ENCODE results near the gene ABHD8.
"Not testable (repeated sequence)": the region's sequence is repeated elsewhere in the genome, so short reads cannot be mapped to it uniquely, and the experiment has no call there.

ABHD8 gene

GRCh38 chr19:17281391-17282304 is 21.6 kb downstream of the ABHD8 start, which contains the start of gene ANKLE1:
Gene ANKLE1 (plus strand): TSS chr19:17281901. CDS start chr19:17281921, 20 bp downstream.
- no peaks in the 10 kb centered on the region for H3K9me3 ChIP-seq (ENCODE audit: control insufficient read depth, low read length)
- no peak within 1 kb of the TSS for H3K4me3 ChIP-seq (ENCODE audit: low read length)
- H3K9ac ChIP-seq (ENCODE audit: low read length), result peak within 1 kb of the TSS; percentile 50
- peaks cover 14% of the 10 kb centered on the region for H3K27me3 ChIP-seq (ENCODE audit: control insufficient read depth, insufficient read depth, low read length)
- H3K36me3 ChIP-seq (ENCODE audit: control insufficient read depth, insufficient read depth, low read length), result peaks cover 5% of the 10 kb centered on the region
- H3K4me1 ChIP-seq (ENCODE audit: control insufficient read depth, insufficient read depth, low read length), result peaks cover 14% of the 10 kb centered on the region

GRCh38 chr19:17279436-17279835 is 23.8 kb downstream of the ABHD8 start:
- Histone ChIP-seq H3K27me3 (ENCODE audit: control insufficient read depth, insufficient read depth, low read length) (peaks cover 14% of the 10 kb centered on the region), H3K9me3 (ENCODE audit: control insufficient read depth, low read length) (no peaks in the 10 kb centered on the region), H3K4me1 (ENCODE audit: control insufficient read depth, insufficient read depth, low read length) (peaks cover 14% of the 10 kb centered on the region), H3K9ac (ENCODE audit: low read length) (no peak overlapping the region), H3K36me3 (ENCODE audit: control insufficient read depth, insufficient read depth, low read length) (peaks cover 11% of the 10 kb centered on the region), H3K4me3 (ENCODE audit: low read length) (no peak overlapping the region)

GRCh38 chr19:17275441-17276175 is 27.6 kb downstream of the ABHD8 start:
- Histone ChIP-seq H3K4me1 (ENCODE audit: control insufficient read depth, insufficient read depth, low read length) (no peaks in the 10 kb centered on the region), H3K9me3 (ENCODE audit: control insufficient read depth, low read length) (no peaks in the 10 kb centered on the region), H3K9ac (ENCODE audit: low read length) (no peak overlapping the region), H3K4me3 (ENCODE audit: low read length) (no peak overlapping the region), H3K27me3 (ENCODE audit: control insufficient read depth, insufficient read depth, low read length) (no peaks in the 10 kb centered on the region), H3K36me3 (ENCODE audit: control insufficient read depth, insufficient read depth, low read length) (peaks cover 23% of the 10 kb centered on the region)

GRCh38 chr19:17274892-17275291 is 28.3 kb downstream of the ABHD8 start:
- H3K9ac ChIP-seq (ENCODE audit: low read length); H3K27me3 ChIP-seq (ENCODE audit: control insufficient read depth, insufficient read depth, low read length); H3K4me3 ChIP-seq (ENCODE audit: low read length); H3K9me3 ChIP-seq (ENCODE audit: control insufficient read depth, low read length); H3K4me1 ChIP-seq (ENCODE audit: control insufficient read depth, insufficient read depth, low read length): not testable (repeated sequence)
- H3K36me3 ChIP-seq (ENCODE audit: control insufficient read depth, insufficient read depth, low read length), result peaks cover 23% of the 10 kb centered on the region

- Histone ChIP-seq H3K4me1 (ENCODE audit: control insufficient read depth, insufficient read depth, low read length) (no peaks in the 10 kb centered on the region), H3K9ac (ENCODE audit: low read length) (no peak overlapping the region), H3K4me3 (ENCODE audit: low read length) (no peak overlapping the region), H3K27me3 (ENCODE audit: control insufficient read depth, insufficient read depth, low read length) (no peaks in the 10 kb centered on the region), H3K36me3 (ENCODE audit: control insufficient read depth, insufficient read depth, low read length) (peaks cover 5% of the 10 kb centered on the region), H3K9me3 (ENCODE audit: control insufficient read depth, low read length) (no peaks in the 10 kb centered on the region)
Measured at GRCh38 chr19:17268754-17269153, 34.5 kb downstream of the ABHD8 start.

GRCh38 chr19:17266975-17267788 is 36.0 kb downstream of the ABHD8 start, which contains the start of gene BABAM1:
Gene BABAM1 (plus strand): TSS chr19:17267443. CDS start chr19:17268807, 1,364 bp downstream.
- Histone ChIP-seq H3K27me3 (ENCODE audit: control insufficient read depth, insufficient read depth, low read length) (no peaks in the 10 kb centered on the region), H3K4me1 (ENCODE audit: control insufficient read depth, insufficient read depth, low read length) (no peaks in the 10 kb centered on the region), H3K9ac (ENCODE audit: low read length) (peak within 1 kb of the TSS; percentile 79), H3K9me3 (ENCODE audit: control insufficient read depth, low read length) (no peaks in the 10 kb centered on the region), H3K4me3 (ENCODE audit: low read length) (peak within 1 kb of the TSS; percentile 99), H3K36me3 (ENCODE audit: control insufficient read depth, insufficient read depth, low read length) (peaks cover 4% of the 10 kb centered on the region)

GRCh38 chr19:17266589-17266974 is 36.6 kb downstream of the ABHD8 start:
- H3K9me3 ChIP-seq (ENCODE audit: control insufficient read depth, low read length), result no peaks in the 10 kb centered on the region
- no peak overlapping the region for H3K4me3 ChIP-seq (ENCODE audit: low read length)
- H3K9ac ChIP-seq (ENCODE audit: low read length), result no peak overlapping the region
- H3K27me3 ChIP-seq (ENCODE audit: control insufficient read depth, insufficient read depth, low read length), result no peaks in the 10 kb centered on the region
- H3K36me3 ChIP-seq (ENCODE audit: control insufficient read depth, insufficient read depth, low read length), result peaks cover 4% of the 10 kb centered on the region
- no peaks in the 10 kb centered on the region for H3K4me1 ChIP-seq (ENCODE audit: control insufficient read depth, insufficient read depth, low read length)

- Histone ChIP-seq H3K4me3 (ENCODE audit: low read length) (no peak overlapping the region), H3K9ac (ENCODE audit: low read length) (no peak overlapping the region), H3K36me3 (ENCODE audit: control insufficient read depth, insufficient read depth, low read length) (no peaks in the 10 kb centered on the region), H3K9me3 (ENCODE audit: control insufficient read depth, low read length) (no peaks in the 10 kb centered on the region), H3K27me3 (ENCODE audit: control insufficient read depth, insufficient read depth, low read length) (no peaks in the 10 kb centered on the region), H3K4me1 (ENCODE audit: control insufficient read depth, insufficient read depth, low read length) (no peaks in the 10 kb centered on the region)
Measured at GRCh38 chr19:17266026-17266425, 37.2 kb downstream of the ABHD8 start.

GRCh38 chr19:17264641-17264979 is 38.6 kb downstream of the ABHD8 start, which contains the start of gene USHBP1:
Gene USHBP1 (minus strand): TSS chr19:17264745. CDS start chr19:17264299, 446 bp downstream.
- Histone ChIP-seq H3K27me3 (ENCODE audit: control insufficient read depth, insufficient read depth, low read length) (no peaks in the 10 kb centered on the region), H3K36me3 (ENCODE audit: control insufficient read depth, insufficient read depth, low read length) (no peaks in the 10 kb centered on the region), H3K9ac (ENCODE audit: low read length) (no peak within 1 kb of the TSS), H3K9me3 (ENCODE audit: control insufficient read depth, low read length) (no peaks in the 10 kb centered on the region), H3K4me3 (ENCODE audit: low read length) (no peak within 1 kb of the TSS), H3K4me1 (ENCODE audit: control insufficient read depth, insufficient read depth, low read length) (no peaks in the 10 kb centered on the region)

- Histone ChIP-seq H3K27me3 (ENCODE audit: control insufficient read depth, insufficient read depth, low read length) (no peaks in the 10 kb centered on the region), H3K9me3 (ENCODE audit: control insufficient read depth, low read length) (no peaks in the 10 kb centered on the region), H3K4me3 (ENCODE audit: low read length) (no peak overlapping the region), H3K4me1 (ENCODE audit: control insufficient read depth, insufficient read depth, low read length) (no peaks in the 10 kb centered on the region), H3K36me3 (ENCODE audit: control insufficient read depth, insufficient read depth, low read length) (no peaks in the 10 kb centered on the region), H3K9ac (ENCODE audit: low read length) (no peak overlapping the region)
Measured at GRCh38 chr19:17263712-17264640, 39.2 kb downstream of the ABHD8 start.

- Histone ChIP-seq H3K36me3 (ENCODE audit: control insufficient read depth, insufficient read depth, low read length) (no peaks in the 10 kb centered on the region), H3K9me3 (ENCODE audit: control insufficient read depth, low read length) (no peaks in the 10 kb centered on the region), H3K4me3 (ENCODE audit: low read length) (no peak overlapping the region), H3K9ac (ENCODE audit: low read length) (no peak overlapping the region), H3K4me1 (ENCODE audit: control insufficient read depth, insufficient read depth, low read length) (no peaks in the 10 kb centered on the region), H3K27me3 (ENCODE audit: control insufficient read depth, insufficient read depth, low read length) (no peaks in the 10 kb centered on the region)
Measured at GRCh38 chr19:17262557-17262956, 40.7 kb downstream of the ABHD8 start.
